Suprapubic skin (tissue), 3 donors: Measurements from ENCODE around the gene NEK10.

Experiments used
- EP300 ChIP-seq: sonication (generic); formaldehyde crosslinking; IDR thresholded peaks from one replicate; pipeline ENCODE4 v1.6.1; 2017; ENCODE audit warnings: antibody characterized with exemption
- TF ChIP-seq, protein P1 (sequence below), 2 donors: fragments of 200-600 bp in 1 of 2; fragments of 450-650 bp in 1 of 2; sonication (generic) in 1 of 2; IDR thresholded peaks; one replicate each; pipeline ENCODE4 v1.5.1; 2016 to 2019; ENCODE audit warnings: antibody characterized with exemption in 2 of 2, mild to moderate bottlenecking in 1 of 2, moderate library complexity in 1 of 2

DNA sequence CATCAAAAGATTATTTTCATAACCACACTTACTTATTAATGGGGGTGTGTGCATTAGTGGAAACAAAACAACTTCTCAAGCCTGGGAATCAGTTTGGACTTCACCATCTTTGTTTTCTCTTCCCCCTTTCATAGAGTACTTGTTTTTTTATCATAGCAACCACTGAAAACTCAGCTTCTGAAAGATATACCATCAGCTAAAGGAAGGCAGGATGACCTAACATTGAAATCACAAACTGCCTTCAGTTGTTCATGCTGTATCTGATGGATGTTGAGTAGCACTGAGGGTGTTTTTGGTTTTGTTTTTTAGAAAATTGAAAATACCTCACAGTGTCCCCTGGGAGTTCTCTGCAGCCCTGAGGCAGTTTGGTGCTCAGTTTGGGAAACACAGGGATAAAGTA, 46.5 kb downstream of the NEK10 start:
- TF ChIP-seq, protein P1, sequence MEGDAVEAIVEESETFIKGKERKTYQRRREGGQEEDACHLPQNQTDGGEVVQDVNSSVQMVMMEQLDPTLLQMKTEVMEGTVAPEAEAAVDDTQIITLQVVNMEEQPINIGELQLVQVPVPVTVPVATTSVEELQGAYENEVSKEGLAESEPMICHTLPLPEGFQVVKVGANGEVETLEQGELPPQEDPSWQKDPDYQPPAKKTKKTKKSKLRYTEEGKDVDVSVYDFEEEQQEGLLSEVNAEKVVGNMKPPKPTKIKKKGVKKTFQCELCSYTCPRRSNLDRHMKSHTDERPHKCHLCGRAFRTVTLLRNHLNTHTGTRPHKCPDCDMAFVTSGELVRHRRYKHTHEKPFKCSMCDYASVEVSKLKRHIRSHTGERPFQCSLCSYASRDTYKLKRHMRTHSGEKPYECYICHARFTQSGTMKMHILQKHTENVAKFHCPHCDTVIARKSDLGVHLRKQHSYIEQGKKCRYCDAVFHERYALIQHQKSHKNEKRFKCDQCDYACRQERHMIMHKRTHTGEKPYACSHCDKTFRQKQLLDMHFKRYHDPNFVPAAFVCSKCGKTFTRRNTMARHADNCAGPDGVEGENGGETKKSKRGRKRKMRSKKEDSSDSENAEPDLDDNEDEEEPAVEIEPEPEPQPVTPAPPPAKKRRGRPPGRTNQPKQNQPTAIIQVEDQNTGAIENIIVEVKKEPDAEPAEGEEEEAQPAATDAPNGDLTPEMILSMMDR (IDR thresholded peaks at IDR 0.05): no peak
- no peak for TF ChIP-seq EP300
